ENCODE measurements around the gene FAHD2A.
A peak's percentile ranks its signal among the peaks of the same experiment; 100 is the strongest.
"Not testable (repeated sequence)": the region's sequence is repeated elsewhere in the genome, so short reads cannot be mapped to it uniquely, and the experiment has no call there.

The FAHD2A gene

GRCh38 chr2:95402370-95403203, at the start of gene FAHD2A:
FAHD2A (plus strand) TSS chr2:95402708; CDS start chr2:95405559, 2,851 bp downstream.
- TF ChIP-seq CTCF (IDR thresholded peaks at IDR 0.05; ENCODE audit: control insufficient read depth, insufficient read depth, low read depth, low read length, missing control alignments), result no peak
- H3K4me3 ChIP-seq (ENCODE audit: control insufficient read depth, low read depth, low read length), result peak within 1 kb of the TSS; percentile 73
- peak; percentile 32 for DNase-seq (ENCODE audit: low read depth)

- no peak for TF ChIP-seq CTCF (IDR thresholded peaks at IDR 0.05; ENCODE audit: control insufficient read depth, insufficient read depth, low read depth, low read length, missing control alignments)
- H3K4me3 ChIP-seq (ENCODE audit: control insufficient read depth, low read depth, low read length), result no peak overlapping the region
- no peak for DNase-seq (ENCODE audit: low read depth)
Observed at GRCh38 chr2:95353055-95353575, 49.4 kb upstream of the FAHD2A start.

GRCh38 chr2:95353613-95354468, 48.7 kb upstream of the FAHD2A start:
- no peak for DNase-seq (ENCODE audit: low read depth)
- no peak for TF ChIP-seq CTCF (IDR thresholded peaks at IDR 0.05; ENCODE audit: control insufficient read depth, insufficient read depth, low read depth, low read length, missing control alignments)

GRCh38 chr2:95354469-95354901, 48.0 kb upstream of the FAHD2A start:
- H3K4me3 ChIP-seq (ENCODE audit: control insufficient read depth, low read depth, low read length), result no peak overlapping the region
- TF ChIP-seq CTCF (IDR thresholded peaks at IDR 0.05; ENCODE audit: control insufficient read depth, insufficient read depth, low read depth, low read length, missing control alignments), result no peak
- no peak for DNase-seq (ENCODE audit: low read depth)

More at GRCh38 chr2:95353613-95354468, 48.7 kb upstream of the FAHD2A start:
- H3K4me3 ChIP-seq (ENCODE audit: control insufficient read depth, low read depth, low read length), result no peak overlapping the region

- H3K4me3 ChIP-seq (ENCODE audit: control insufficient read depth, low read depth, low read length), result no peak overlapping the region
- no peak for DNase-seq (ENCODE audit: low read depth)
- TF ChIP-seq CTCF (IDR thresholded peaks at IDR 0.05; ENCODE audit: control insufficient read depth, insufficient read depth, low read depth, low read length, missing control alignments), result no peak
Observed at GRCh38 chr2:95354925-95355324, 47.6 kb upstream of the FAHD2A start.

GRCh38 chr2:95355486-95355885, 47.0 kb upstream of the FAHD2A start:
- not testable (repeated sequence) for DNase-seq (ENCODE audit: low read depth); H3K4me3 ChIP-seq (ENCODE audit: control insufficient read depth, low read depth, low read length)

Data from AG09309 (cell line).